H9 (cell line): ENCODE results near the gene HPCAL1. TPM values are rescaled to one million over a fixed set of nuclear protein-coding genes. Genes with fewer than 3 reads are reported as not detected.

Experiments
- DNase-seq: peaks from one replicate; pipeline ENCODE4 v3.0.0-alpha.2; 2017
- H2AFZ ChIP-seq: one replicate; pipeline ENCODE4 v1.6.1; 2013; ENCODE audit warnings: mild to moderate bottlenecking, low read length, control low read depth, moderate library complexity
- H2AK5ac ChIP-seq: 2 replicates; pipeline ENCODE4 v1.6.1; 2013; ENCODE audit warnings: low read length, control low read depth, mixed read lengths; ENCODE audit not compliant: insufficient read length
- H2BK120ac ChIP-seq: one replicate; pipeline ENCODE4 v1.6.1; 2013; ENCODE audit warnings: low read depth, mild to moderate bottlenecking, low read length, control low read depth, inconsistent platforms; ENCODE audit not compliant: poor library complexity, severe bottlenecking
- H2BK12ac ChIP-seq: 2 replicates; pipeline ENCODE4 v1.6.1; 2013; ENCODE audit warnings: low read length, control low read depth, mixed read lengths, low read depth; ENCODE audit not compliant: insufficient read length
- H2BK15ac ChIP-seq: 2 replicates; pipeline ENCODE4 v1.6.1; 2013; ENCODE audit warnings: low read depth, low read length, control low read depth
- H2BK20ac ChIP-seq: one replicate; pipeline ENCODE4 v1.6.1; 2013; ENCODE audit warnings: low read depth, mild to moderate bottlenecking, low read length, control low read depth, inconsistent platforms; ENCODE audit not compliant: poor library complexity, severe bottlenecking
- H2BK5ac ChIP-seq: 2 replicates; pipeline ENCODE4 v1.6.1; 2013; ENCODE audit warnings: low read length, control low read depth, mixed read lengths; ENCODE audit not compliant: insufficient read length
- H3K14ac ChIP-seq: 2 replicates; pipeline ENCODE4 v1.6.1; 2013; ENCODE audit warnings: low read length, control low read depth; ENCODE audit not compliant: insufficient read depth
- H3K18ac ChIP-seq: 2 replicates; pipeline ENCODE4 v1.6.1; 2013; ENCODE audit warnings: low read depth, mild to moderate bottlenecking, mixed read lengths, low read length, control low read depth; ENCODE audit not compliant: insufficient read length
- H3K23ac ChIP-seq: 2 replicates; pipeline ENCODE4 v1.6.1; 2013; ENCODE audit warnings: low read length, control low read depth, mixed read lengths, low read depth; ENCODE audit not compliant: insufficient read length
- H3K23me2 ChIP-seq: 2 replicates; pipeline ENCODE4 v1.6.1; 2013; ENCODE audit warnings: low read depth, mild to moderate bottlenecking, mixed read lengths, low read length, control low read depth; ENCODE audit not compliant: insufficient read length, poor library complexity, severe bottlenecking
- H3K27ac ChIP-seq: 2 replicates; pipeline ENCODE4 v1.5.1; 2013; ENCODE audit warnings: low read length, control low read depth, mixed read lengths, low read depth; ENCODE audit not compliant: insufficient read length
- H3K27me3 ChIP-seq: 2 replicates; pipeline ENCODE4 v1.6.1; 2013; ENCODE audit warnings: low read length, control low read depth, inconsistent platforms; ENCODE audit not compliant: insufficient read depth
- H3K4ac ChIP-seq: 2 replicates; pipeline ENCODE4 v1.6.1; 2013; ENCODE audit warnings: low read depth, mild to moderate bottlenecking, control low read depth, inconsistent platforms, low read length, moderate library complexity
- H3K4me1 ChIP-seq: 2 replicates; pipeline ENCODE4 v1.6.1; 2013; ENCODE audit warnings: low read length, control low read depth, inconsistent platforms; ENCODE audit not compliant: insufficient read depth
- H3K4me2 ChIP-seq: 2 replicates; pipeline ENCODE4 v1.6.1; 2013; ENCODE audit warnings: low read length, control low read depth, mixed read lengths; ENCODE audit not compliant: insufficient read length, insufficient read depth
- H3K56ac ChIP-seq: 2 replicates; pipeline ENCODE4 v1.6.1; 2013; ENCODE audit warnings: low read depth, mild to moderate bottlenecking, mixed read lengths, low read length, control low read depth; ENCODE audit not compliant: insufficient read length
- H3K79me1 ChIP-seq: 2 replicates; pipeline ENCODE4 v1.6.1; 2013; ENCODE audit warnings: low read depth, mild to moderate bottlenecking, moderate library complexity, low read length, control low read depth, inconsistent platforms; ENCODE audit not compliant: insufficient read depth, poor library complexity, severe bottlenecking
- H3K79me2 ChIP-seq: 2 replicates; pipeline ENCODE4 v1.6.1; 2013; ENCODE audit warnings: low read length, control low read depth, inconsistent platforms; ENCODE audit not compliant: insufficient read depth
- H3K9ac ChIP-seq: 2 replicates; pipeline ENCODE4 v1.6.1; 2013; ENCODE audit warnings: low read length, control low read depth, mixed read lengths; ENCODE audit not compliant: insufficient read length; ENCODE audit errors: extremely low read depth
- H3K9me3 ChIP-seq: one replicate; pipeline ENCODE4 v1.6.1; 2013; ENCODE audit warnings: low read depth, low read length, inconsistent platforms; ENCODE audit not compliant: control insufficient read depth
- H3T11ph ChIP-seq: one replicate; pipeline ENCODE4 v1.6.1; 2013; ENCODE audit warnings: mild to moderate bottlenecking, low read length, control low read depth, inconsistent platforms
- H4K20me1 ChIP-seq: one replicate; pipeline ENCODE4 v1.6.1; 2013; ENCODE audit not compliant: control insufficient read depth, insufficient read length, insufficient read depth
- H4K5ac ChIP-seq: 2 replicates; pipeline ENCODE4 v1.6.1; 2013; ENCODE audit warnings: low read depth, mild to moderate bottlenecking, mixed read lengths, low read length, control low read depth; ENCODE audit not compliant: insufficient read length
- H4K8ac ChIP-seq: replicated peaks from 2 replicates; pipeline ENCODE4 v1.6.1; 2013; ENCODE audit warnings: low read length, control low read depth, mixed read lengths, low read depth; ENCODE audit not compliant: insufficient read length
- H4K91ac ChIP-seq: 2 replicates; pipeline ENCODE4 v1.6.1; 2013; ENCODE audit warnings: low read depth, mild to moderate bottlenecking, moderate library complexity, mixed read lengths, low read length, control low read depth; ENCODE audit not compliant: insufficient read length
- H3K27ac Mint-ChIP-seq, 3 experiments: 2 replicates in 2 of 3; 3 replicates in 1 of 3; pipeline ENCODE4 v1.8.0; 2020 to 2021; ENCODE audit warnings: mixed read lengths in 3 of 3, mild to moderate bottlenecking in 1 of 3, moderate library complexity in 1 of 3
- H3K27me3 Mint-ChIP-seq: 2 replicates; pipeline ENCODE4 v1.8.0; 2021; ENCODE audit warnings: low read depth, mild to moderate bottlenecking, moderate library complexity, mixed read lengths
- H3K36me3 Mint-ChIP-seq, 3 experiments: 2 replicates in 2 of 3; 3 replicates in 1 of 3; pipeline ENCODE4 v1.8.0; 2020 to 2021; ENCODE audit warnings: low read depth in 3 of 3, mixed read lengths in 3 of 3; ENCODE audit not compliant: insufficient read depth in 1 of 3
- H3K4me1 Mint-ChIP-seq, 2 experiments: 2 replicates each; pipeline ENCODE4 v1.8.0; 2020; ENCODE audit warnings: mixed read lengths in 2 of 2
- H3K4me3 Mint-ChIP-seq, 2 experiments: 2 replicates in 1 of 2; 3 replicates in 1 of 2; pipeline ENCODE4 v1.8.0; 2020 to 2021; ENCODE audit warnings: mild to moderate bottlenecking in 2 of 2, mixed read lengths in 2 of 2, moderate library complexity in 1 of 2
- H3K9me3 Mint-ChIP-seq, 2 experiments: 2 replicates in 1 of 2; 3 replicates in 1 of 2; pipeline ENCODE4 v1.8.0; 2020; ENCODE audit warnings: mild to moderate bottlenecking in 2 of 2, mixed read lengths in 2 of 2, moderate library complexity in 1 of 2
- CTCF ChIP-seq: fragments of 200-600 bp; sonication (generic); conservative IDR thresholded peaks from 3 replicates; pipeline ENCODE4 v1.8.0; 2021; ENCODE audit warnings: antibody characterized with exemption, mild to moderate bottlenecking
- WGBS: extraction: QIAGEN DNeasy Blood & Tissue Kit; methylation state at CpG from one replicate; pipeline ENCODE4 v1.1.7; 2013; ENCODE audit warnings: missing lambda C conversion rate, low lambda C conversion rate, mixed read lengths; ENCODE audit not compliant: insufficient read length; ENCODE audit errors: extremely low coverage; 5-methylcytosine and 5-hydroxymethylcytosine counted together
- total RNA-seq: library from RNA; stranded (reverse); gene quantifications from 2 replicates; pipeline ENCODE4 v1.2.1, GENCODE V29; 2021

HPCAL1 gene
- total RNA-seq, 1 experiment from 2014 or later = 4.7 TPM

DNA sequence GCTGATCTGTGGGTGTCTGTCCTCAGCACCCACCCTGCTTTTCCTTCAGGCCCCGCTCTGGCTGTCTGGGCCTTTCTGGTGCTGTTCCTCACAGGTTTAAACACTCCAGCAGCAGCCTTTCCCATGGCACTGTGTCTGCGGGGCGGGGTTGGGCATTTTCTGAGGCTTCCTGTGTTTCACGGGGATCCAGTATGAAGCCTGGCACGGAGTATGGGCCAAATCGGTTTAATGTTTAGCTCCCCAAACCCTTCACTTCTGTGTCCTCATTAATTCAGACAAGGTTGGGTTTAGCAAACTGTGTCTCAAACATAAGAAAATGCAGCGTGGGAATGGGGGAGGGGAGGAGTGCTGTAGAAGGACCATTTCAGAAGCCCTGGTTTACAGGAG lies 44.9 kb downstream of the HPCAL1 start:
- Histone ChIP-seq H3K27ac (no peak overlapping the region), H3K23ac (no peak overlapping the region), H3K27me3 (no peaks in the 10 kb centered on the region), H3K9me3 (no peaks in the 10 kb centered on the region), H2AK5ac (no peak overlapping the region), H3K79me1 (no peaks in the 10 kb centered on the region), H2AFZ (no peak overlapping the region), H3K56ac (no peak overlapping the region), H3K9ac (no peak overlapping the region), H4K20me1 (no peaks in the 10 kb centered on the region), H4K8ac (no peak overlapping the region), H4K5ac (no peak overlapping the region), H3K79me2 (no peaks in the 10 kb centered on the region), H3K4me2 (no peak overlapping the region), H2BK120ac (no peak overlapping the region), H2BK12ac (no peak overlapping the region), H3K4me1 (peaks cover 3% of the 10 kb centered on the region; the same call in 1 of the 2 replicates), H3K4ac (no peak overlapping the region), H2BK5ac (no peak overlapping the region), H3K23me2 (no peaks in the 10 kb centered on the region), H2BK20ac (no peak overlapping the region), H3K14ac (no peak overlapping the region), H3K18ac (no peak overlapping the region), H3T11ph (no peak overlapping the region), H4K91ac (no peak overlapping the region), H2BK15ac (no peak overlapping the region)
- Mint-ChIP-seq H3K4me3 (no peak overlapping the region), H3K4me1 (peaks cover 0 to 19% of the 10 kb centered on the region in 2 experiments; a peak in 2 of 4 replicates), H3K9me3 (no peaks in the 10 kb centered on the region), H3K27me3 (peaks cover 1% of the 10 kb centered on the region; the same call in 1 of the 2 replicates), H3K36me3 (no peaks in the 10 kb centered on the region), H3K27ac (no peak overlapping the region; a peak in 1 of 7 replicates)
- no CpG with 5 or more reads among the region's 7 CpGs for WGBS
- no peak for DNase-seq
- TF ChIP-seq CTCF = no peak
